ENCODE data around the gene EEF1B2. TPM values are rescaled to one million over a fixed set of nuclear protein-coding genes. Genes with fewer than 3 reads are reported as not detected.
"Not testable (repeated sequence)": the region's sequence is repeated elsewhere in the genome, so short reads cannot be mapped to it uniquely, and the experiment has no call there.

Gene EEF1B2
- total RNA-seq (2014; rRNA removed; shearing (Covaris generic)) = 616 and 655 TPM in 2 replicates

- DNase-seq (ENCODE audit: low spot score) = peak; percentile 98
Observed at GRCh38 chr2:206159346-206160124, at the start of gene EEF1B2, which contains the start of gene NDUFS1. TSS of gene EEF1B2 (plus strand) at chr2:206159895. CDS start at chr2:206159980, 85 bp downstream. TSS of gene NDUFS1 (minus strand) at chr2:206159444. CDS start at chr2:206153678, 5,766 bp downstream.

GRCh38 chr2:206112108-206112507, 47.6 kb upstream of the EEF1B2 start:
- no peak for DNase-seq (ENCODE audit: low spot score)

DNA sequence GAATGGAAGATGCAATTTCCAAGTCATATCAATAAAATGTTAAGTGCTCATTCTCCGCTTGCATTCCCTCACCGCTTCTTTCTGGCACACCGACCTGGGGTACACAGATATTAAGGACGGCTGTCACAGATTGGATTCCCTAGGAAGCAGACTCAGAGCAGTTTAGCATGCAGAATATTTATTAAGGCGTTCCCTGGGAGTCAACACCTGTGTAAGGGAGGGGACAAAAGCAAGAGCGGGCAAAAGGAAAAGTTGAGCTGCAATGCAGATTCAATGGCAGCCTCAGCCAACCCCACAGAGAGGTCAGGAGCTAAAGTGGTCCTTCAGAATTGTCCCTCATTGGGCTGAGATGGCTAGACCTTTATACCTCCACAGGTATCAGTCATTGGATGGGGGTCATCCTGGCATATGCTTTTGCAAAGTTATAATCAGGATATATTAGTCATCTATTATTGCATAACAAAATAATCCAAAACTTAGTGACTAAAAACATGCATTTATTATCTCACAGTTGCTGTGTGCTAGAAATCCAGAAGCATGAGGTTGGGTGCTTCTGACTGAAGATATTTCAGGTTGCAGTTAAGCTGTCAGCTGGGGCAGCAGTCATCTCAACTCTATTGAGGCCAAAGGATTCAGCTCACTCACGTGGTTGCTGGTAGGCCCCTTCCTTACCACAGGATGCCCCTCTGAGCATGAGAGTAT, 46.7 kb upstream of the EEF1B2 start:
- no peak for DNase-seq (ENCODE audit: low spot score)

DNA sequence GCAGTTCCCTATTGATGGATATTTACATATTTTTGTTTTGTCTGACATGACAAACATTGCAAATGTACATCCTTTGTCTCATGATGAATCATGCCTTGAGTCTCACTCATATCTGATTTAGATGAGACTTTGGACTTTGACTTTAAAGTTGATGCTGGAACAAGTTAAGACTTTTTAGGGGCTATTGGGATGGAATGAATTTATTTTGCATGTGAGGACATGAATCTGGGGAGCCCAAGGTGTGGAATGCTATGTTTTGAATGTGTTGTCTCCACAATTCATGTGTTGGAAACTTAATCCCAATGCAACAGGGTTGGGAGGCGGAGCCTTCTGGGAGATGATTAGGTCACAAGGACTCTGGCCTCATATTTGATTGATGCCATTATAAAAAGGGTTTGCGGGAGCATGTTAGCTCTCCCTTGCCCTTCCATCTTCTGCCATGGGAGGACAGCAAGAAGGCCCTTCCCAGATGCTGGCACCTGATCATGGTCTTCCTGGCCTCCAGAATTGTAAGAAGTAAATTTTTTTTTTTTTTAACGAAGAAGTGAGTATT, 44.6 kb upstream of the EEF1B2 start:
- no peak for DNase-seq (ENCODE audit: low spot score)

- no peak for DNase-seq (ENCODE audit: low spot score)
Observed at GRCh38 chr2:206116278-206116677, 43.4 kb upstream of the EEF1B2 start.

DNA sequence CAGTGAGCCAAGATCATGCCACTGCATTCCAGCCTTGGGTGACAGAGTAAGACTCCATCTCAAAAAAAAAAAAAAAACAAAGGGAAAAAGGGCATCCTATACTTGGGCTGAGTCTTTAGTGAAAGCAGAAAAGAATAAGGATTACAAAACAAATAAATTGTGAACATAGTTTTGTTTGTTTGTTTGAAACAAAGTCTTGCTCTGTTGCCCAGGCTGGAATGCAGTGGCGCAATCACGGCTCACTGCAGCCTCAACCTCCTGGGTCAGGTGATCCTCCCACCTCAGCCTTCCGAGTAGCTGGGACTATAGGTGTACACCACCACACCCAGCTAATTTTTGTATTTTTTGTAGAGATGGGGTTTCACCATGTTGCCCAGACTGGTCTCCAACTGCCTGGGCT, 37.1 kb upstream of the EEF1B2 start:
- not testable (repeated sequence) for DNase-seq (ENCODE audit: low spot score)

- no peak for DNase-seq (ENCODE audit: low spot score)
Observed at GRCh38 chr2:206125901-206126300, 33.8 kb upstream of the EEF1B2 start.

DNA sequence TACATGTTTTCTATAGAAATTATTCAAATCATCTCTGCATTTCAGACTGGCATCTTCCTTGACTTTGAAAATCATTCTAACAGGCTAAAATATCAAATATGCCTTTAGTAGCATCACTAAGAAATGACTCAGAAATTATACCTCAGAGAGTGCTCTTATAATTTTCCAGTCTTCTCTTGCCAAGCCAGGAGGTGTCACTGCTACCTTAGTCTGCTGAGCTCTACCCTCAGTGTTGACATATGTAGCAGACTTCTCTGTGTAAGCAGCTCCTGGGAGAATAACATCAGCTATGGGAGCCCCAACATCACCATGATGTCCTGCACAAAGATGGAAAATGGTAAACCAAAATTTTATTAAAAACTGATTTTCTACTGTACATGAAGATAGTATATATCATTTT, 32.0 kb upstream of the EEF1B2 start:
- peak; percentile 27 for DNase-seq (ENCODE audit: low spot score)

- DNase-seq (ENCODE audit: low spot score) = no peak
Observed at GRCh38 chr2:206143451-206143850, 16.2 kb upstream of the EEF1B2 start.

GRCh38 chr2:206144383-206144782, 15.3 kb upstream of the EEF1B2 start:
- DNase-seq (ENCODE audit: low spot score) = no peak

- DNase-seq (ENCODE audit: low spot score) = no peak
Observed at GRCh38 chr2:206145665-206146064, 14.0 kb upstream of the EEF1B2 start.

- DNase-seq (ENCODE audit: low spot score) = no peak
Observed at GRCh38 chr2:206149330-206149729, 10.4 kb upstream of the EEF1B2 start.

DNA sequence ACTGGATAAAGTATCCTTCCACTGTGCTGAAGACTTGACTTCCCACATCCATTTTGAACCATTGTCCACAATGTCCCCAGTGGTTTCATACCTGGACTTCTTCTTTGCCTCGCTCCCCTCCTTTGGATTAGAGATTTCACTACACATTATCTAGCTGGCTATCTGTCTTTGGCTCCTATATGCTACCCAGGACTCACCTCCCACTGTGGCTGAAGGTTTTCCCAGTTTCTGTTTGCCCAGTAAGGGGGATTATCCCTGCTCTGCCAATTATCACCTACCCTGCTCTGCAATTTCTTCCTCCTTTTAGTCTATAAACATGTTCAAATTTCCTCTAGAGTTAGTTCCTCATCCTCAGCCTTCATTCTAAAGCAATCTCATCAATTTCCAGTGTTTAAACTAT, 9.5 kb upstream of the EEF1B2 start:
- DNase-seq (ENCODE audit: low spot score) = no peak

DNA sequence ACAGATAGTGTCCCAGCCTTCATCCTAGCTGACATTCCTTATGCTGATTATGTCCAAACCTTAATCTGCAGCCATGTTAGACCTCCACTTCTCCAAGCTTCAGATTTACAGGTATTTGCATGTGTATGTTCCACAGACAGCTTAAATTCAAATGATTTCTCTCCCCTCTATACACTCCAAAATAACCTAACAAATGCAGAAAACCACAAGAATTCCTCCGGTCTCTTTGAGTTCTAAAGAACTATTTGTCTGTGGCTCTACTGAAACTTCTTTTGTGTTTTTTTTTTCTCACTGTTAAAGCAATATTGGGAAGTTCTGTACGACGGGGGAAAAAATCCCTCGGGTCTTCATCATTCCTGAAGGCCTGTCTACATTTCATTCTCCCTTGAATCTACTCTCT, 9.1 kb upstream of the EEF1B2 start:
- no peak for DNase-seq (ENCODE audit: low spot score)

- DNase-seq (ENCODE audit: low spot score) = no peak
Observed at GRCh38 chr2:206154197-206154596, 5.5 kb upstream of the EEF1B2 start.

- not testable (repeated sequence) for DNase-seq (ENCODE audit: low spot score)
Observed at GRCh38 chr2:206157014-206157413, 2.7 kb upstream of the EEF1B2 start.

DNA sequence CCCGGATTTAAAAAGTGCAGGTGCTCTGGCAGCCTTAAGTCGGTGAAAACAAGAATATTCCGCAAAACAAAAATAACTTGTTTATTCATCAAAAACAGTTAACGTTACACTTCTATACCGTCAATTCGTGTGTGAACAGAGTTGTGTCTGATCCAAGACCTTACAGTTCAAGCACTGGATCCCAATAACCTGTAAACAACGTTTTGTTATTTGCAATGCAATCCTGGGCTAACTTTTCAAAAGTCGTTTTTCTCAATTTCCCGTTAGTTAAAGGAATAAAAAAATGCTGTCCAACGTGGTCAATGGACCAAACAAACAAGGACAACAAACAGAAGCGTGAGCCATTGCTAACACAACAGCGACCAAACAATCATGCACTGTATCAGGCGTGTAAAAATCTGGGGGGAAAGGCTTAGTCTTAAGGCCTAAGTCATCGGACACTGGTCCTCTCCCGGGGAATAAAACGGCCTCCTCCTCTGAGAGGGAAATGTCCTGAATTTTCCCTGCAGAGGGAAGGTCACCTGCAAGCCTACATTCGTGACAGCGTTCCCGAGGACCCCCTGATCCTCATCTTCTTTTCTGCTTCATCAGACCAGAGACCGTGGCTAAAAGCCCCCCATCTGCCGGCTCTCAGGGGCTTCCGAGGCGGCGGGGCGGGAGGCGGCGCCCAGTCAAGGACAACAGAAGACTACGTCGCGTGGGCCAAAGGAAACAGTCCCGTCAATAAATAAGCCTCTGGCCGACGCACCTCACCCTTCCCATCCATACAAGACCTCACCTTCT, 941 bp upstream of the EEF1B2 start:
- DNase-seq (ENCODE audit: low spot score) = peak; percentile 21

DNA sequence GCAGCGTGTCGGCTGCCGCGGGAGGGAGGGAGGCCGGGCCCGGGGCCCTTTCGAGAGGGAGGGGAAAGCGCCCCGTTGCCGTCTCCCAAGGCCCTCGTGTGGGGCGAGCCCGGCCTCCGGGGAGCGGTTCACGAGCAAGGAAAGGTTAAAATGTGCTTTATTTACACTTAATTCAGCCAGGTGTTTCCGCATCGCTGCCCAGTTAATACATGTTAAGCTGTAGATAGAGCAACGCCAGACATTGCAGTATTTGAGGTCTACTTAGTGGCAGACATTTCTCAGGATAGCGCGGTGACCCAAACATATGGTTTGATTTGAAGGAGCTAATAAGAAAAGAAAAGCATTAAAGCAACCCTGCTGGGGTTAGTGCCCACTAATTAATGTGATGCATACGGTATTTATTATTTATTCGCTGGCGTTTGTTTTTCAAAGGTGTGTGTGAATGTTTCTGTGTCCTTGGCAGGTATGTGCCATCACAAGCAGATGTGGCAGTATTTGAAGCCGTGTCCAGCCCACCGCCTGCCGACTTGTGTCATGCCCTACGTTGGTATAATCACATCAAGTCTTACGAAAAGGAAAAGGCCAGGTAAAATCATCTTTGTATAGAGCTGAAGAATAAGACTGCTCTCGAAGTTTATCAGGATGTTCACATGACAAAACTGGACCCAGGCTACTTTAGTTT, 571 bp downstream of the EEF1B2 start:
- DNase-seq (ENCODE audit: low spot score) = no peak

- no peak for DNase-seq (ENCODE audit: low spot score)
Observed at GRCh38 chr2:206160807-206161179, 1.1 kb downstream of the EEF1B2 start.

- not testable (repeated sequence) for DNase-seq (ENCODE audit: low spot score)
Observed at GRCh38 chr2:206162401-206162800, 2.7 kb downstream of the EEF1B2 start.

DNA sequence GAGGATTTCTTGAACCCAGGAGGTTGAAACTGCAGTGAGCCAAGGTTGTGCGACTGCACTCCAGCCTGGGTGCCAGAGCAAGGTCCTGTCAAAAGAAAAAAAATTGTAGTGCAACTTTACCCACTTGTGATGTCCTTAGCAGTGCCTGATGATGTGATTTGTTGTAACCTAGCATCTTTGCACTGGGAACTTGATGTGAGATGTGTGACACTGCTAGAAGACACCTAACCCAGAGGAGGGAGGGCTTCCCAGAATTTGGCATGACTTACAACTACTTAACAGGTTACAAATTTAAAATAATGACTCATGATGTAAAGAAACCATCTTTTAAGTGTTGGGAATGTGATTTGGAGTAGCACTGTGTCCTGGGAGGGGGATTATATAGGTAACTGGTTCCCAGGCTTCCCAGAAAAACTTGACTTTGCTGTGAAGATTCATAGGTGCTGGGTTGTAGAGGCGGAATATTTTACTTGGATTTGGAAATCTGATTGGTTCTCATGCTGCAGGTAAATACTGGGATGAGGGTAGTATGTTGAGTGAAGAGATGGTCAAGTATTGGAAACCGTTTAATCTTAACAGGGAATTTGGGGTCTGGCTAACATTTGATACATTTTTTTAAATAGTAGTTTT, 3.7 kb downstream of the EEF1B2 start:
- DNase-seq (ENCODE audit: low spot score) = peak; percentile 10
